A673 (cell line): Measurements from ENCODE around the gene ASB8. TPM values are rescaled to one million over a fixed set of nuclear protein-coding genes. Genes with fewer than 3 reads are reported as not detected.

Experiments used
- BruUV-seq: library from RNA; stranded (reverse); fragments of 400-500 nt; replicated peaks from 2 replicates; lab custom pipeline; 2021; lab: Mats Ljungman, UMichigan
- CTCF ChIA-PET: fragments of 300-600 bp; sonication (Branson Sonifier 250); formaldehyde crosslinking; loops from one replicate; lab custom pipeline; 2022; ENCODE audit warnings: antibody characterized with exemption; lab: Charles Lee
- POLR2A ChIA-PET: fragments of 300-600 bp; sonication (Branson Sonifier 250); formaldehyde crosslinking; loops from one replicate; lab custom pipeline; 2022; ENCODE audit warnings: antibody characterized with exemption; ENCODE audit not compliant: low non-redundant PET; lab: Charles Lee
- DNase-seq: peaks from one replicate; pipeline ENCODE4 v3.0.0-alpha.2; 2015; ENCODE audit warnings: low spot score
- H3K27ac ChIP-seq: fragments of 200-600 bp; sonication (generic); 2 replicates; pipeline ENCODE4 v1.5.1; 2016; ENCODE audit warnings: mixed run types, low read depth, mild to moderate bottlenecking, mixed read lengths, antibody characterized with exemption, low read length; ENCODE audit not compliant: poor library complexity, severe bottlenecking
- H3K27me3 ChIP-seq: fragments of 200-600 bp; sonication (generic); replicated peaks from 2 replicates; pipeline ENCODE4 v1.6.1; 2017; ENCODE audit warnings: mixed run types, low read depth, mild to moderate bottlenecking, mixed read lengths, antibody characterized with exemption, low read length; ENCODE audit not compliant: insufficient read depth, poor library complexity
- H3K36me3 ChIP-seq: fragments of 200-600 bp; sonication (generic); 2 replicates; pipeline ENCODE4 v1.6.1; 2016; ENCODE audit warnings: mixed run types, mild to moderate bottlenecking, mixed read lengths, antibody characterized with exemption, low read length; ENCODE audit not compliant: insufficient read depth, poor library complexity, severe bottlenecking
- H3K4me1 ChIP-seq: fragments of 200-600 bp; sonication (generic); 2 replicates; pipeline ENCODE4 v1.6.1; 2017; ENCODE audit warnings: mixed run types, mild to moderate bottlenecking, mixed read lengths, antibody characterized with exemption, low read length; ENCODE audit not compliant: insufficient read depth, poor library complexity, severe bottlenecking
- H3K4me3 ChIP-seq: fragments of 200-600 bp; sonication (generic); 2 replicates; pipeline ENCODE4 v1.5.1; 2016; ENCODE audit warnings: low read depth, mixed run types, mild to moderate bottlenecking, mixed read lengths, low read length; ENCODE audit not compliant: poor library complexity, severe bottlenecking
- H3K9me3 ChIP-seq: fragments of 200-600 bp; sonication (generic); 2 replicates; pipeline ENCODE4 v1.6.1; 2016; ENCODE audit warnings: mixed run types, low read depth, mild to moderate bottlenecking, mixed read lengths, antibody characterized with exemption, low read length; ENCODE audit not compliant: poor library complexity, severe bottlenecking
- EZH2 ChIP-seq: fragments of 200-600 bp; sonication (generic); IDR thresholded peaks from 2 replicates; pipeline ENCODE4 v1.6.1; 2017; ENCODE audit warnings: borderline replicate concordance, low read depth, mild to moderate bottlenecking, mixed read lengths, antibody characterized with exemption, low read length; ENCODE audit not compliant: poor library complexity, severe bottlenecking
- intact Hi-C: fragments of 100-400 bp; cut with micrococcal nuclease; formaldehyde crosslinking; loops from one replicate; pipeline ENCODE4 v1.10.0; 2022; ENCODE audit not compliant: unreplicated experiment
- total RNA-seq: library from RNA; stranded (reverse); gene quantifications from 2 replicates; pipeline ENCODE4 v1.2.3, GENCODE V29; 2021
- TF ChIP-seq, protein P1 (sequence below): fragments of 300-800, 200-600 bp; sonication (generic); conservative IDR thresholded peaks from 2 replicates; pipeline ENCODE4 v1.5.1; 2017; ENCODE audit warnings: low read depth, mild to moderate bottlenecking, antibody characterized with exemption, low read length, moderate library complexity, mixed read lengths

Gene ASB8
- total RNA-seq, 1 experiment from 2014 or later: 23.5 TPM

DNA sequence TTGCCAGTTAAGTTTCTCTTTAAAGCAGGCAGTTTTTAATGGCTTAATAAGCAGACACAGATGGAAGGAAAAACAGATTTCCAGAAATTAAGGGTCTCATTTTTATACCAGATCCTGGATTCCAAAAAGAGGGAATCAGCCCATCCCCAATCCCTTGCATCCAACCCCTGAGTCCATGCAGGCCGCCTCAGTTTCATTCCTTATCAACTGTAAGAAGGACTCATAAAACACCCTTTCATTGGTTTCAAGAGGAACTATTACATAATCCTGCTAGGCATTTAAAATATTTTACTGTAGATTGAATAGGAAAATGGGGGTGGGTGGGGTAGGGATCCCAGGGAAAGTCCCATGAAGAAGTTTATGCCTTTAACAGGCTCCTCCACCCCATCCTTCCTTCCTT lies 35.5 kb upstream of the ASB8 start:
- CTCF ChIA-PET: no interaction called here

DNA sequence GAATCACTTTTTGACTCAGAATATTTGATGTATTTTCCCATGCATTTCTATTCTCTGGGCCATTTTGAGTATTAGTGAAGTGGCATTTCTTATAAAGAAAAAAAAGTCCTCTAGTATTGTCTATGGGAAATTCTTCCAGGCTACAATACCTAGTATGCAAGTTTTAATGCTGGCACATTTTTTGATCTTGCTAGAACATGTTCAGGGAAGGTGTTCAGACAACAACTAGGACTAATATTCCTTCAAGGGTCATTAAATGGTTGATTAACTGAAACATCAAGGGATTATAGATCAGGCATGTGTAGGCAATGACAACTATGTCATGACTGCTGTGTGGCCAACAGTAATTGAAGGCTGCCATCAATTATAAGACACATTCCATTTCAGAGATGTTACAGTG lies 33.8 kb upstream of the ASB8 start:
- no peaks in the 10 kb centered on the region for H3K36me3 ChIP-seq
- intact Hi-C loops: no loop called here
- H3K27ac ChIP-seq: no peak overlapping the region
- no TSS peak for BruUV-seq
- peaks cover 7% of the 10 kb centered on the region for H3K4me1 ChIP-seq
- H3K9me3 ChIP-seq: no peaks in the 10 kb centered on the region
- DNase-seq: no peak
- ChIA-PET POLR2A (no interaction called here), CTCF (no interaction called here)
- H3K27me3 ChIP-seq: no peaks in the 10 kb centered on the region
- TF ChIP-seq, protein P1, sequence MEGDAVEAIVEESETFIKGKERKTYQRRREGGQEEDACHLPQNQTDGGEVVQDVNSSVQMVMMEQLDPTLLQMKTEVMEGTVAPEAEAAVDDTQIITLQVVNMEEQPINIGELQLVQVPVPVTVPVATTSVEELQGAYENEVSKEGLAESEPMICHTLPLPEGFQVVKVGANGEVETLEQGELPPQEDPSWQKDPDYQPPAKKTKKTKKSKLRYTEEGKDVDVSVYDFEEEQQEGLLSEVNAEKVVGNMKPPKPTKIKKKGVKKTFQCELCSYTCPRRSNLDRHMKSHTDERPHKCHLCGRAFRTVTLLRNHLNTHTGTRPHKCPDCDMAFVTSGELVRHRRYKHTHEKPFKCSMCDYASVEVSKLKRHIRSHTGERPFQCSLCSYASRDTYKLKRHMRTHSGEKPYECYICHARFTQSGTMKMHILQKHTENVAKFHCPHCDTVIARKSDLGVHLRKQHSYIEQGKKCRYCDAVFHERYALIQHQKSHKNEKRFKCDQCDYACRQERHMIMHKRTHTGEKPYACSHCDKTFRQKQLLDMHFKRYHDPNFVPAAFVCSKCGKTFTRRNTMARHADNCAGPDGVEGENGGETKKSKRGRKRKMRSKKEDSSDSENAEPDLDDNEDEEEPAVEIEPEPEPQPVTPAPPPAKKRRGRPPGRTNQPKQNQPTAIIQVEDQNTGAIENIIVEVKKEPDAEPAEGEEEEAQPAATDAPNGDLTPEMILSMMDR: no peak
- no peak for TF ChIP-seq EZH2
- no peak overlapping the region for H3K4me3 ChIP-seq

More for the DNA sequence above, 35.5 kb upstream of the ASB8 start:
- POLR2A ChIA-PET: no interaction called here
- Histone ChIP-seq H3K4me1 (peaks cover 4% of the 10 kb centered on the region), H3K4me3 (no peak overlapping the region), H3K27me3 (no peaks in the 10 kb centered on the region), H3K9me3 (no peaks in the 10 kb centered on the region), H3K36me3 (no peaks in the 10 kb centered on the region), H3K27ac (no peak overlapping the region)
- intact Hi-C loops: no loop called here
- TF ChIP-seq EZH2: no peak
- TF ChIP-seq, protein P1: no peak
- DNase-seq: no peak
- no TSS peak for BruUV-seq

DNA sequence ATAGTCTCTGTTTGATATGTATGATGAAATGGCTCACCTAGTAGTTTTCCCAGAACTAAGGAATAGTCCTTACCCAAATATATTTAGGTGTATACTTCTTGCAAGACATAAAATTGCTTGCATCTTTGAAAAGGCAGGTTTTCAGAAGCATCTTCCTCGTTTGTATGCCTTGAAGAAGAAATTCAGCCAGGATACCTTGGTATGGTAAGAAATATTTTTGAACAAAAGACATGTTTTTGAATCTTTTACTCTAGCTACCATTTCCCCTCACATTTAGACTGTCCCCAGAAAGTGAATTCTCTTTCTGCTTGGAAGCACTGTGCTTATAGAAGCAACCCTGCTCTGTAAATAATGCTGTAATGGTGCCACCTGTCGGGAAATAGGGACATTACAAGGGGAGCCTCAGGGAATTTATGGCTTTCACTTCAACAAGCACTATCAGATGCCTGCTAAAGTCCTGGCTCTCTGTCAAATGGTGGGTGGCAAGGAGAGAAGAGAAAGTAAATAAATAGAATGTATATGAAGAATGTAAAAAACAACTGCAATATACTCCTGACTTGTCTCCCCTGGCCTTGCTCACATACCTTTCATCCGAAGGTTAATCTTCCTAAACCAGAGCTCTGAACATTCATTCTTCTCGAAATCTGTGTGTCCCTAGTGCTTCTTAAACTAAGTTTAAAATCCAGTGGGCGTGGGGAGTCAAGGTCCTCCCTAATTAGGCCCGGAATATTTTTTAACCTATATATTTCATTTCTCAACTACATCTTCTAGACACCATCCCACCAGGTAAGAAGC lies 32.2 kb upstream of the ASB8 start:
- no peak overlapping the region for H3K4me3 ChIP-seq
- no peaks in the 10 kb centered on the region for H3K36me3 ChIP-seq
- H3K4me1 ChIP-seq: peaks cover 18% of the 10 kb centered on the region
- ChIA-PET CTCF (interaction anchor here (1.7 kb wide), 1 partner anchor 429 kb away, joined by 7 read pairs; no protein-coding TSS in a partner anchor), POLR2A (no interaction called here)
- peak; percentile 85 for DNase-seq
- H3K27me3 ChIP-seq: peaks cover 2% of the 10 kb centered on the region
- intact Hi-C loops: loop anchor here (10.0 kb wide), 4 partner anchors 185 to 425 kb away; partner anchors contain the start of genes COL2A1 and TMEM106C
- no peaks in the 10 kb centered on the region for H3K9me3 ChIP-seq
- BruUV-seq: no TSS peak
- TF ChIP-seq EZH2: no peak
- TF ChIP-seq, protein P1: peak; percentile 86
- H3K27ac ChIP-seq: no peak overlapping the region
